Pancreas (tissue), 10 donors: Measurements from ENCODE around the gene AVEN. TPM values are rescaled to one million over a fixed set of nuclear protein-coding genes. Genes with fewer than 3 reads are reported as not detected.

Source experiments
- ATAC-seq, 4 donors: fragments of 200-7000 bp; cut with Tn5 transposase; one replicate each; pipeline versions ENCODE4 v1.8.0 to v1.9.1; 2020; ENCODE audit warnings: mild to moderate bottlenecking in 4 of 4, moderate library complexity in 4 of 4
- DNase-seq, 6 donors: peaks; one replicate each; pipeline ENCODE4 v3.0.0-alpha.2; 2020
- FAIRE-seq: peaks from 2 replicates; lab custom pipeline; 2012; peaks lifted over from hg19 to GRCh38; lab: Jason Lieb, UNC
- H3K27ac ChIP-seq, 4 donors: fragments of 200-600 bp; sonication (generic); 1 replicate in 3 of 4; 2 replicates in 1 of 4; pipeline versions ENCODE4 v1.5.0 to v1.8.0; 2020
- H3K27me3 ChIP-seq, 4 donors: fragments of 200-600 bp; one replicate each; pipeline ENCODE4 v1.8.0; 2021
- H3K36me3 ChIP-seq, 3 donors: fragments of 200-600 bp; sonication (generic) in 1 of 3; one replicate each; pipeline versions ENCODE4 v1.5.0 to v1.8.0; 2020 to 2021
- H3K4me1 ChIP-seq, 3 donors: fragments of 200-600 bp; one replicate each; pipeline ENCODE4 v1.8.0; 2021
- H3K4me3 ChIP-seq, 4 donors: fragments of 200-600 bp; sonication (generic) in 2 of 4; one replicate each; pipeline versions ENCODE4 v1.5.0 to v1.8.0; 2020 to 2021
- H3K9me3 ChIP-seq, 4 donors: fragments of 200-600 bp; one replicate each; pipeline ENCODE4 v1.8.0; 2021
- CTCF ChIP-seq, 4 donors: fragments of 200-600 bp; sonication (generic) in 3 of 4; IDR thresholded peaks; one replicate each; pipeline versions ENCODE4 v1.5.0 to v1.8.0; 2021; ENCODE audit warnings: antibody characterized with exemption in 4 of 4
- WGBS, 2 donors: extraction: QIAGEN DNeasy Blood & Tissue Kit; methylation state at CpG; one replicate each; pipeline ENCODE4 v1.1.7; 2013; 5-methylcytosine and 5-hydroxymethylcytosine counted together
- intact Hi-C, 3 donors: fragments of 100-400 bp; cut with DNase I; formaldehyde crosslinking; loops; one replicate each; pipeline versions ENCODE4 v1.11.1 to v1.14.2; 2022
- polyA plus RNA-seq, 2 donors: library from polyadenylated mRNA; stranded (reverse); fragments of 200-250 nt; gene quantifications; one replicate each; pipeline ENCODE4 v1.2.3, GENCODE V29; 2013
- total RNA-seq, 6 donors: library from RNA; stranded (reverse); fragmentation: NEBNext Ultra II Directional in 4 of 6; extraction: Animal tissue kit (Norgen Biotek cat#: 25700) in 4 of 6; gene quantifications; one replicate each; pipeline versions ENCODE4 v1.2.1 to v1.2.4, GENCODE V29; 2021 to 2023
- donor health status: healthy with polysubstance abuse.
- donor health status: DM: no; HTN: no; CAD: no; lungs with moderate emphysema.
- donor health status: DM: no; HTN: no; CAD: no.
- donor health status: control.
- donor health status: control.
- donor health status: Bipolar disorder and iron deficiency.
- donor health status: DM: yes; HTN: yes; CAD: no.
- donor health status: DM: no; HTN: no; CAD: no.
- donor health status: DM: no; HTN: no; CAD: no.
- donor health status: DM: yes; HTN: yes; CAD: no.

The AVEN gene
- total and polyA plus RNA-seq, 8 donors = 5.9 to 13.9 (median 9.6) TPM

- no peaks in the 10 kb centered on the region for H3K9me3 ChIP-seq
- no peaks in the 10 kb centered on the region for H3K27me3 ChIP-seq
- TF ChIP-seq CTCF (IDR thresholded peaks at IDR 0.05) = no peak
- DNase-seq = no peak
- no peak overlapping the region for H3K27ac ChIP-seq
- H3K36me3 ChIP-seq = no peaks in the 10 kb centered on the region
- intact Hi-C loops = no loop called here
- no peak for FAIRE-seq
- ATAC-seq = no peak
- H3K4me3 ChIP-seq = no peak overlapping the region
- 88 to 100% methylated on average over 1 of the region's 1 CpG for WGBS, 2 donors
- no peaks in the 10 kb centered on the region for H3K4me1 ChIP-seq
These were observed 56.5 kb downstream of the AVEN start for GRCh38 chr15:33982516-33982915.

GRCh38 chr15:33980159-33980558 is 58.8 kb downstream of the AVEN start:
- H3K27me3 ChIP-seq = no peaks in the 10 kb centered on the region
- intact Hi-C loops = no loop called here
- H3K4me3 ChIP-seq = no peak overlapping the region
- no peaks in the 10 kb centered on the region for H3K36me3 ChIP-seq
- no peaks in the 10 kb centered on the region for H3K4me1 ChIP-seq
- FAIRE-seq (no peak), DNase-seq (no peak), ATAC-seq (no peak)
- WGBS, 2 donors = 61 to 63% methylated on average over 7 of the region's 7 CpGs
- H3K27ac ChIP-seq = no peak overlapping the region
- TF ChIP-seq CTCF (IDR thresholded peaks at IDR 0.05) = no peak
- H3K9me3 ChIP-seq = no peaks in the 10 kb centered on the region

GRCh38 chr15:33975022-33975565 is 63.9 kb downstream of the AVEN start:
- FAIRE-seq = no peak
- no peaks in the 10 kb centered on the region for H3K36me3 ChIP-seq
- intact Hi-C loops = no loop called here
- 93 to 95% methylated on average over 4 of the region's 4 CpGs for WGBS, 2 donors
- no peak overlapping the region for H3K27ac ChIP-seq
- no peaks in the 10 kb centered on the region for H3K9me3 ChIP-seq
- DNase-seq = no peak
- no peak for TF ChIP-seq CTCF (IDR thresholded peaks at IDR 0.05)
- no peak overlapping the region for H3K4me3 ChIP-seq
- no peaks in the 10 kb centered on the region for H3K4me1 ChIP-seq
- no peaks in the 10 kb centered on the region for H3K27me3 ChIP-seq
- ATAC-seq = no peak

GRCh38 chr15:33971811-33972210 is 67.2 kb downstream of the AVEN start:
- WGBS, 2 donors = 88 to 92% methylated on average over 2 of the region's 2 CpGs
- ATAC-seq (no peak), FAIRE-seq (no peak), DNase-seq (no peak)
- intact Hi-C loops = no loop called here
- H3K36me3 ChIP-seq = no peaks in the 10 kb centered on the region
- H3K4me3 ChIP-seq = no peak overlapping the region
- no peaks in the 10 kb centered on the region for H3K9me3 ChIP-seq
- no peak overlapping the region for H3K27ac ChIP-seq
- H3K4me1 ChIP-seq = no peaks in the 10 kb centered on the region
- no peaks in the 10 kb centered on the region for H3K27me3 ChIP-seq
- no peak for TF ChIP-seq CTCF (IDR thresholded peaks at IDR 0.05)

- intact Hi-C loops = no loop called here
- no peaks in the 10 kb centered on the region for H3K36me3 ChIP-seq
- no peaks in the 10 kb centered on the region for H3K27me3 ChIP-seq
- H3K27ac ChIP-seq = no peak overlapping the region
- no peak overlapping the region for H3K4me3 ChIP-seq
- peaks cover 0 to 6% (median 3%) of the 10 kb centered on the region in 3 donors for H3K4me1 ChIP-seq
- no peak for FAIRE-seq
- DNase-seq = no peak
- no peaks in the 10 kb centered on the region for H3K9me3 ChIP-seq
- ATAC-seq = no peak
- TF ChIP-seq CTCF (IDR thresholded peaks at IDR 0.05) = no peak
- WGBS, 2 donors = 64 to 65% methylated on average over 3 of the region's 3 CpGs
These were observed 70.2 kb downstream of the AVEN start for GRCh38 chr15:33968821-33969220.
